NCI-H82 treated with DMSO at 0.1 percent for 48 hours (cell line): ENCODE measurements around the gene NAGLU.
A peak's percentile ranks its signal among the peaks of the same experiment; 100 is the strongest.

Experiments used
- DNase-seq: peaks from one replicate; lab custom pipeline; 2025; ENCODE audit not compliant: unreplicated experiment; lab: John Stamatoyannopoulos, UW

NAGLU gene

GRCh38 chr17:42536048-42536371 lies at the start of gene NAGLU:
Gene NAGLU, plus strand, starts transcription at chr17:42536241. Its CDS starts 32 bp downstream, at chr17:42536273.
- peak; percentile 78 for DNase-seq

GRCh38 chr17:42488032-42488431 lies 48.0 kb upstream of the NAGLU start:
- no peak for DNase-seq

GRCh38 chr17:42493319-42493718 lies 42.7 kb upstream of the NAGLU start:
- no peak for DNase-seq

- no peak for DNase-seq
Measured at GRCh38 chr17:42494673-42495072, 41.4 kb upstream of the NAGLU start.

GRCh38 chr17:42498828-42499227 lies 37.2 kb upstream of the NAGLU start:
- no peak for DNase-seq

- DNase-seq, result no peak
Measured at GRCh38 chr17:42502091-42502490, 34.0 kb upstream of the NAGLU start.

- DNase-seq, result no peak
Measured at GRCh38 chr17:42502926-42503325, 33.1 kb upstream of the NAGLU start.

GRCh38 chr17:42507671-42508070 lies 28.4 kb upstream of the NAGLU start:
- DNase-seq, result no peak

- DNase-seq, result no peak
Measured at GRCh38 chr17:42508426-42509165, 27.4 kb upstream of the NAGLU start.

GRCh38 chr17:42509409-42509808 lies 26.6 kb upstream of the NAGLU start:
- DNase-seq, result no peak

GRCh38 chr17:42509841-42510240 lies 26.2 kb upstream of the NAGLU start:
- DNase-seq, result no peak

GRCh38 chr17:42512246-42512645 lies 23.8 kb upstream of the NAGLU start:
- DNase-seq, result no peak

- no peak for DNase-seq
Measured at GRCh38 chr17:42512733-42513251, 23.2 kb upstream of the NAGLU start.

GRCh38 chr17:42513686-42514085 lies 22.4 kb upstream of the NAGLU start:
- no peak for DNase-seq

GRCh38 chr17:42514279-42514678 lies 21.8 kb upstream of the NAGLU start:
- no peak for DNase-seq

- no peak for DNase-seq
Measured at GRCh38 chr17:42514867-42515266, 21.2 kb upstream of the NAGLU start.

GRCh38 chr17:42517516-42517915 lies 18.5 kb upstream of the NAGLU start:
- DNase-seq, result peak; percentile 17

- peak; percentile 22 for DNase-seq
Measured at GRCh38 chr17:42518046-42518754, 17.8 kb upstream of the NAGLU start.

GRCh38 chr17:42518755-42519545 lies 17.1 kb upstream of the NAGLU start:
- DNase-seq, result peak; percentile 37

GRCh38 chr17:42519546-42520491 lies 16.2 kb upstream of the NAGLU start:
- DNase-seq, result no peak
